ENCODE measurements around the gene STIL.
A peak's percentile ranks its signal among the peaks of the same experiment; 100 is the strongest.
"Not testable (repeated sequence)": the region's sequence is repeated elsewhere in the genome, so short reads cannot be mapped to it uniquely, and the experiment has no call there.

Gene STIL

DNA sequence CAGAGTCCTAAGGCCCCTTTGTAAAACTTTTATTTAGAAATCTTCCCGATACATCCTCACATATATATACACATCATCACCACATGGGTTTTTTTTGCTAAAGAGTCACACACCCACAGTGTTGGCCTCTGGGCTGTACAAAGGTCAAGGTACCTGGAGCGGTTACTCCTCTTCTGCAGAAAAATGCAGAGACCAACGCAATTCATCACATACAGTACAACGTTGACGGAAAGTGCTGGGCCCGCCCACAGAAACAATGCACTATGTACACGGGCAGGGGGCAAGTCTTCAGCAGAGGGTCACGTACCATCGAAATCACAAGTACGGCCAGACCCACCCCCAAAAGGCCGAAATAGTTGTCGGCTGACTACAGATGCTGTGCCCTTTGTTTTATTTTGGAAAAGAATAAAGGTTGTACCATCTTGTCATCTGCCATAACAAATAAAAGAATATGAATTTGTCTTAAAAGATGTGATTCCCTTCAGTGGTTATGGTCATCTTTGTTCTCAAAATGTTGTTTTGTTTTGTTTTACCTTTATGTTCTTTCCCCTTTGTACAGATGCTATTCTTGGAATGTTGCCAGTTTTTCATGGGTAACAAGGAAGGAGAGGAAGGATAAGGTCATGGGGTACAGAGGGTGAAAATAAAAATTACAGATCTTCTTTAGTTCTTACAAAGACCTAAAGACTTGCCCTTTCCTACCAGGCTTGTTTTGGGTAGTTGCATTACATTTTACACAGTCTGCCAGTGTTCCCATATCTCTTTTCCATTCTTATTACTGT lies 97.5 kb downstream of the STIL start:
- DNase-seq: no peak

DNA sequence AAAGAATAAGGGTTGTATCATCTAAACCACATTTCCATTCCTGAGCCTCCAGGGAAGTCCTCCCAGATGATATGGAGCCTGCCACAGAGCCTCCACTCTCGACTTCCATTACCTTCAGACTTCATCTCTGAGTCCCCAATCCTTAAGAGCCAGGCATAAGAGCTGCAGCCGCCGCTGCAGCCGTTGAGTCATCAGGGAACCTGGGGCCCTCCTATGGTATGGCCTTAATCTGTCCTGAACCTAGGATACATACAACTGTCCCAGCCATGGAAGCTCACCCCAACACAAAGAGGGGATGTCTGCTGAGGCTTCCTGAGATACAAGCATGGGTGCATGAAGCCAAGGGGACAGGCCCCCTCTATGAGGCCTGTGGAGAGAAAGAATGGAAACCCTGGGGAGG lies 98.2 kb downstream of the STIL start:
- no peak for DNase-seq

DNA sequence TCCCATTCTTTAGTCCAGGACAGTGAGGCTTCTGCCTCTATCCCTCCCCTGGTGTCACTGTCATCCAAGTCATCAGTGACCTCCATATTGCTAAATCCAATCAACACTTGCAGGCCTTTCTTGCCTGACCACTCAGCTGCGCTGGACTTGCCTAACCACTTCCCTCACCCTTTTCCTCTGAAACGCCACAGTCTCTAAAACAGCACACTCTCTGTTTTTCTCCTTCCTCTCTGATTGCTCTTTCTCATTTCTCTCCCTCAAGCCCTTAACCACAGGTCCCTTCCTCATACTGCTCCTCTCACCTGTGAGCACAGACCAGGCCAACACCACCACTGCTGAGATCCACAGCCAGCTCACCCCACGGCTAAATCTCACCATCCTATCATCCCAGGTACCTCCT lies 99.4 kb downstream of the STIL start:
- no peak for DNase-seq

DNA sequence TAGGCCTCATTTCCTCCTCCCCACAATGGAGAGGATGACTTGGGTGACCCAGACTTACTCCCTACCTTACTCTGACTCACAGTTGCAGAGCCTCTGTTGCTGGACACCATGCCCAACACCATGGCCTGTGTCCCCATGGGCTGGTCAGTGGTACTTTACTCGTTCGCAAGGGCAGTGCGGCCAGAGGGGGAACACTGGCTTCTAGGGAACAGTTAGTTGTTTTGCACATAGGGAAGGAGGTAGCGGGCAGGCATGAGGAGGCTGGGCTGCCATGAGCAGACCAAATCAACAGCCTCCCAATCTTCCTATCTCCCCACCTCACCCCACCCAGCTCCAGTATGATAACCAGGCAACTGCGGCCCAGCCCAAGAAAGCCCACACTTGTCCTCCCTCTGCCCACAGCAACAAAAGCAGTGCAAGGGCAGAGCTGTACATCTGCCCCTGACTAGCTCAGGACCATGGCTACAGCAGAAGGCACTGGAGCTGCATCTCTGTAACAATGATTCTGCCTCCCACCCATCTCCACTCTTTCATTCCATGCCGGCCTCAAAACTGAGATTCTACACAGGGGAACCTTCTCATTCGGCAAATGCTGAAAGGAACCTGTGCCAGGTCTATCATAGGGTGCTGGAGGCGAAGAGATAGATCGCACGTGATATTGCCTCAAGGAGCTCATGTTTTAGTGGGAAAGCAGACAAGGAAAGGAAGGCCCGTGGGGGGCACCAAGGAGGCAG lies 100.5 kb downstream of the STIL start:
- no peak for DNase-seq

DNA sequence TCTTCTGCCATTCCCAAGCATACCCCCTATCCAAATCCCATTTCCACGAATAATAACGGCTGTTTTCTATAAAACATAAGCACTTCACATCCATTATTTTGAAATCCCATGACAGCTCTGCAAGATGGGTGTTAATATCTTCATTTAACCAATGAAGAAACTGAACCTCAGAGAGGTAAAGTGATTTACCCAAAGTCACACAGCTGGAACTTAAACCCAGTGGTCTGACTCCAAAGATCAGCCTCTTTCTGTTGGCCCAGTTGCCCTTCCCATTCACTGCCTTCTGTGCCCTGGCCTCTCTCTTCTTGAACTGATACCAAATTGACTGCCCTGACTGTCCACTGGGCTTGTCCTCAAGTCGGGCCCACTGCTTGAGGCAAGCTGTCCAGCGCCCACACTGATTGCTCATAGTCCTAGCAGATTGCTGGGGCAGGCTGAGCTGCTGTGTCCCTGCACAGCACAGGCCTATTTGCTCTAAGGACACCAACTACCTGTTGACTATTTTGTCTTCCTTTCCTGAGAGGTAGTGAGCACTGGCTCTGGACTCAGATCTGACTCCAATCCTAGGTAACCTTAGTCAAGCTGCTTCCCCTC lies 101.2 kb downstream of the STIL start:
- no peak for DNase-seq

DNA sequence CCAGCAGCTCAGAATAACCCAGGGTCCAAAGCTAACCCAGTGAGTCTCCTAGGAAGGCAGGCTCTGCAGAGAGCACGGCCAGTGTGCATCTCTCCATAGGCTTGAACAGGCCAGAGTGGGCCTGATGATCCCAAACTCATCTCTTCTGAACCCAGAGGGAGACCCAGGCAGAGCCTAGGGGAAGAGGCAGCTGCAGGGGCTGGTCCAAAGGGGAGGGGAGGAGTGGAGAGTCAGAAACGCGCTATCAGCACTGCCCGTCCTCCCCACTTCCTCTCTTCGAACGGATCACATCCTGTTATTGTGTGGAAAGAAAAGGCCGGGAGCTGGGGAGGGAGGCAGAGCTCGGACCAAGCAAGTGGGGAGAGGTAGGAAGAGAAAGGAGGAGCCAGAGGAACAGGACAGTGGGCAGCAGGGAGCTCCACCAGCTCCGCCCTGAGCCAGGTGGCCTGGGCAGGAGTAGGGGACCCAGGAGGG lies 102.1 kb downstream of the STIL start:
- no peak for DNase-seq

DNA sequence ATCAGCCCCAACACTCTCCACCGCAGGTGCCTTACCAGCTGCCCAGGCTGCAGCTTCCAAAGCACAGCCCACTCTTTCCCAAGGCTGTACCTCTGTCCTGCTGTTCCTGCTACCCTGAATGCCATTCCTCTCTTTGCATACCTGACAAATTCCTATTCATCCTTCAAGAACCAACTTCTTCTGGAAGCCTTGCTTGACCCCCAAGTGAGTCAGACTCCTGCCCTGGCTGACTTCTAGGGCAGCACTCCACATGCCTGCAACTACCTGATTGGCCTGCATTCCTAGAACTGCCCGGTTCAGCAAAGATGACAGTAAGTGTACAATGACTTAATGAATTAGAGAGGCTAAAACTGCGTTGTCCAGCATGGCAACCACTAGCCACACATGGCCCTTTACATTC lies 103.3 kb downstream of the STIL start:
- DNase-seq: no peak

DNA sequence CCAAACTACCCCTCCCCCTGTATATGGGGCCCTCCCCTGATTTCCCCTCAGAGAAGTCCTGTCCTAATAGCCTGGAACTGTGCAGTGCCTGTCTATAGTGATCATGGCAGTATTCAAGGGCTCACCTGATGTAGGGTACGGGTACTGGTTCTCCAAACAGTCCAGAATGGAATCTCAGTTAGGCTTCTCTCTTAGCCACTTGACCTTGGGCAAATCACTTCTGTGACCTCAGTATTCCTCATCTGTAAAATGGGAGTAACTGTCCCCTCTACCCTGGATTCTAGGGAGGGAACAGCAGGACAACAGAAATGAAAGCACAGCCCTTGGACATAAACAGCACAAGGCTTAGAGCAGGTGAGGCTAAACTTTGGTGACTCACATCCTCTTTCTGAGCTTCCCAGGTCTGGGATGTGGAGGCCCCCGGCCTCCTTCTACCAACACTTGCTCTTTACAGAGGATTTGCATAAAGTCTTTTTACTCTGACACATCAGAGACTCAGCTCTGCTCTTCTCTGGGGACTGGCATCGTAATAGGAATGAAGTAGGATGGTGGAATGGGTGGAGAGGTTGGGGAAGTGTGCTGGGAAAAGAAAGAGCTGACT lies 104.1 kb downstream of the STIL start:
- no peak for DNase-seq

DNA sequence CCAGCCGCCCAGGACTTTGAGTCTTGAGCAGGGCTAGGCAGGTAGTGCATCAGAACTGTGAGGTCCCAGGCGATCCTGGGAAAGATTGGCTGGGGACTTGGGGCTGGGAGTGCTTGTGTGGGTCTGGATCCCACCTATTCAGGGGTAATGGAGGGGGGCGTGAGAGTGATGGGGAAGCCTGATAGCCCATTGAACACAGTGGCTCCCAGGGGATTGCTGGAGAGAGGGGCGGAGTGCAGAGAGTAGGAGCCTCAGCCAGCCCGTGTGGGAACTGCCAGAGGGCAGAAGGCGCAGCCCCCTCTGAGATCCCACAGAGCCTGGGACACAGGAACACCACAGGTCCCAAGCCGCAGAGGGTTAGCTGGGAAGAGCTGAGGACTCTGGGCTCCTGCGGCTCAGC lies 104.9 kb downstream of the STIL start:
- DNase-seq: no peak

DNA sequence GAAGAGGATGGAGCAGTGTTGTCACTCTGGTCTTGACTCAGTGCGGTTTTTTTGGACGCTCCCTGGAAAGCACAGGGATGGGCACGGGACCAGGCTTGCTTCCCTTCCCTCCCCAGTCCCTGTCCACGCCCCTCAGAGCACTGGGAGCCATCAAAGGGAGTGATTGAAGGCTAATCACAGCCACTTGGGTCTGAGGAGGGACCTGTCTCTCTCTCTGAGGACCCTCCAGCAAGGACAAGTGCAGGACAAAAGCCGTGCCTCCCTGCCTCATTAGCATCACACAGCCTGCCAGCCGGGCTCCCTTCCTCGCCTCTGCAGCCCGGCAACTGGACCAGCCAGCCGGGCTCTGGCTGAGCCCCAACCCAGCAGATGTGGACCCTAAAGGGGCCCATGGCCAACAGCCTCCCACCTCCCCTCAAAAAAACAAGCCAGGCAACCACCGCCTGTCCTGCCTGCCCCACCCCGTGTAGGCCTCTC lies 105.5 kb downstream of the STIL start:
- no peak for DNase-seq

DNA sequence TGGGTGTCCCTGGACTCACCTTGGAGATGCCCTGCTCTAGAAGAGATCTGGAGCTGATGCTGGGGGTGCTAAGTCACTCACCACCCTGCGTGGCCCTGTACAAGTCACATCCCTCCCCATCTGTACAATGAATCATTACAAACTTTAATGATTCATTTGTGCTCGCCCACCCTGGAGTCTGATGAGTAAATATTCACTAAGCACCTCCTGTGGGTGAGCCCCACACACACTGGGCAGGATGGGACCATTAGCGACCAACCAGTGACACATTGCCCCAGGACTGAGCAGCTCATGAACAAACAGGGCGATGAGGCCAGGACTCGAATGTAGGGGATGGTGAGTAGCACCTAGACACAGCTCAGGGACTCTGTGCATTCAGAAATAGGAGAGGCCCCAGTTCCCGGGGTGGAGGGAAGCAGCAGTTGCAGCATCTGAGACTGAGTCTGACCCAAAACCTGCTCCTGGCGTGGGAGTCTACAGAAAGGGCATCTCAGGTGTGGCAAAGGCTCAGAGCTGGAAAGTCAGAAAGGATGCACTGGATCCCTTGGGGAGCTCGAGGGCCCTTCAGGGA lies 106.1 kb downstream of the STIL start:
- peak; percentile 48 for DNase-seq

DNA sequence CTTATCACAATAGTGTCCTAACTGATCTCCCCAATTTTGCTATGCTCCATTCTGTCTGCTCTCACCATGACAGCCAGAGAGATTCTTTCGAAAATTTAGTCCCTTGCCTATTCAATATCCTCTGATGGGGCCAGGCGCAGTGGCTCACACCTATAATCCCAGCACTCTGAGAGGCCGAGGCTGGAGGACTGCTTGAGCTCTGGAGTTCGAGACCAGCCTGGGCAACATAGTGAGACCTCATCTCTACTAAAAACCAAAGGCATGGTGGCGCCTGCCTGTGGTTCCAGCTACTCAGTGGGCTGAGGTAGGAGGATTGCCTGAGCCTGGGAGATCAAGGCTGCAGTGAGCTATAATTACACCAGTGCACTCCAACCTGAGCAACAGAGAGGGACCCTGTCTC lies 108.0 kb downstream of the STIL start:
- DNase-seq: no peak

DNA sequence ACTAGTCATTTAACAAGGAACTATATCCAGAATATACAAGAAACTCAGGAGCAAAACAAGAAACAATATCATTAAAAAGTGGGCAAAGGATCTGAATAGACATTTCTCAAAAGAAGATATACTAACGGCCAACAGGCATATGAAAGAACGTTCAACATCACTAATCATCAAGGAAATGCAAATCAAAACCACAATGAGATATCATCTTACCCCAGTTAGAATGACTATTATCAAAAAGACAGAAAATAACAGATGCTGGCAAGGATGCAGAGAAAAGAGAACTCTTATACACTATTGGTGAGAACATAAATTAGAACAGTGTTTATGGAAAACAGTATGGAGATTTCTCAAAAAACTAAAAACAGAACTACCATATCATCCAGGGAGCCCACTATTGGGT lies 110.4 kb downstream of the STIL start:
- not testable (repeated sequence) for DNase-seq

DNA sequence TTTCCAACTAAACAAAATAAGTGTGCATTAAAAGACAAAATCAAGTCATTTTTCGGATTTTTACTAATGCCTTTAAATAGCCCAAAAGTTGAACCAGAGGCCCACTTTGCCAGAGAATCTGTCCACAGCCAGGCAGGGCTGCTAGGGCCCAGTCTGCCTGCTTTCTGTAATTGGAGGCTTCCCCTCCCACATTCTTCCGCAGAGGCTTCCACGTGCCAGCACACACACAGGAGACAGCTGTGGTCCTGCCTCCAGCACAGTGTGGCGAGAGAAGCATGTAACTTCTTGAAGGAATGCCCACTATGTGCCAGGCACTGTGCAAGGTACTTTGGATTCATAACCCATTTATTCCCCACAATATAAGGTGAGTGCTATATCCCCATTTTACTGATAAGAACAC lies 112.8 kb downstream of the STIL start:
- no peak for DNase-seq

Data from stimulated activated CD4-positive, alpha-beta T cell treated with anti-CD3 and anti-CD28 coated beads, Interleukin-1b, Interleukin-23, amount 100 ng/mL, for 48 hours (primary cell).